Esophagus muscularis mucosa (tissue), 4 donors: ENCODE results near the gene TBC1D16. TPM values are rescaled to one million over a fixed set of nuclear protein-coding genes. Genes with fewer than 3 reads are reported as not detected.
A peak's percentile ranks its signal among the peaks of the same experiment; 100 is the strongest.

Source experiments
- DNase-seq: peaks from one replicate; pipeline ENCODE4 v3.0.0-alpha.2; 2017; ENCODE audit errors: extremely low spot score
- H3K27ac ChIP-seq, 4 donors: fragments of 200-600 bp; sonication (generic); replicated peaks in 1 of 4; 1 replicate in 3 of 4; 2 replicates in 1 of 4; pipeline ENCODE4 v1.5.1; 2016 to 2019; ENCODE audit warnings: mild to moderate bottlenecking in 1 of 4
- H3K27me3 ChIP-seq, 4 donors: fragments of 200-600 bp; sonication (generic); one replicate each; pipeline versions ENCODE4 v1.5.1 to v1.6.0; 2016 to 2019
- H3K36me3 ChIP-seq, 4 donors: fragments of 200-600 bp; sonication (generic); one replicate each; pipeline ENCODE4 v1.5.1; 2016 to 2019
- H3K4me1 ChIP-seq, 4 donors: fragments of 200-600 bp; sonication (generic); one replicate each; pipeline ENCODE4 v1.5.1; 2016 to 2019
- H3K4me3 ChIP-seq, 4 donors: fragments of 200-600 bp; sonication (generic); 1 replicate in 2 of 4; 2 replicates in 2 of 4; pipeline ENCODE4 v1.5.1; 2016 to 2019; ENCODE audit warnings: mild to moderate bottlenecking in 4 of 4, moderate library complexity in 1 of 4
- H3K9me3 ChIP-seq, 4 donors: fragments of 200-600 bp; sonication (generic); 1 replicate in 3 of 4; 2 replicates in 1 of 4; pipeline ENCODE4 v1.5.1; 2016 to 2019
- CTCF ChIP-seq, 3 experiments: fragments of 200-600 bp in 2 of 3; fragments of 450-650 bp in 1 of 3; sonication (generic) in 2 of 3; IDR thresholded peaks; one replicate each; pipeline ENCODE4 v1.5.1; 2017 to 2019; ENCODE audit warnings: antibody characterized with exemption in 3 of 3, mild to moderate bottlenecking in 2 of 3, moderate library complexity in 1 of 3
- EP300 ChIP-seq: sonication (generic); formaldehyde crosslinking; IDR thresholded peaks from one replicate; pipeline ENCODE4 v1.6.1; 2017; ENCODE audit warnings: antibody characterized with exemption
- POLR2A ChIP-seq: fragments of 450-650 bp; IDR thresholded peaks from one replicate; pipeline ENCODE4 v1.6.1; 2017; ENCODE audit warnings: antibody characterized with exemption, moderate library complexity, mild to moderate bottlenecking, low read depth
- POLR2AphosphoS5 ChIP-seq, 2 donors: sonication (generic); formaldehyde crosslinking; IDR thresholded peaks; one replicate each; pipeline ENCODE4 v1.6.1; 2017; ENCODE audit warnings: antibody characterized with exemption in 2 of 2
- WGBS: methylation state at CpG from one replicate; pipeline ENCODE4 v1.1.5; 2018; 5-methylcytosine and 5-hydroxymethylcytosine counted together
- intact Hi-C: fragments of 100-400 bp; cut with DNase I; formaldehyde crosslinking; loops from one replicate; pipeline ENCODE4 v1.15.1; 2023
- total RNA-seq, 4 donors: library from RNA; depleted of rRNA; stranded (reverse); fragments of >200 nt; gene quantifications; one replicate each; pipeline versions ENCODE4 v1.1.0 to v1.2.1, GENCODE V29; 2016

The TBC1D16 gene
- total RNA-seq, 4 donors from 2014 or later = 30.3 to 37.4 (median 33.2) TPM

DNA sequence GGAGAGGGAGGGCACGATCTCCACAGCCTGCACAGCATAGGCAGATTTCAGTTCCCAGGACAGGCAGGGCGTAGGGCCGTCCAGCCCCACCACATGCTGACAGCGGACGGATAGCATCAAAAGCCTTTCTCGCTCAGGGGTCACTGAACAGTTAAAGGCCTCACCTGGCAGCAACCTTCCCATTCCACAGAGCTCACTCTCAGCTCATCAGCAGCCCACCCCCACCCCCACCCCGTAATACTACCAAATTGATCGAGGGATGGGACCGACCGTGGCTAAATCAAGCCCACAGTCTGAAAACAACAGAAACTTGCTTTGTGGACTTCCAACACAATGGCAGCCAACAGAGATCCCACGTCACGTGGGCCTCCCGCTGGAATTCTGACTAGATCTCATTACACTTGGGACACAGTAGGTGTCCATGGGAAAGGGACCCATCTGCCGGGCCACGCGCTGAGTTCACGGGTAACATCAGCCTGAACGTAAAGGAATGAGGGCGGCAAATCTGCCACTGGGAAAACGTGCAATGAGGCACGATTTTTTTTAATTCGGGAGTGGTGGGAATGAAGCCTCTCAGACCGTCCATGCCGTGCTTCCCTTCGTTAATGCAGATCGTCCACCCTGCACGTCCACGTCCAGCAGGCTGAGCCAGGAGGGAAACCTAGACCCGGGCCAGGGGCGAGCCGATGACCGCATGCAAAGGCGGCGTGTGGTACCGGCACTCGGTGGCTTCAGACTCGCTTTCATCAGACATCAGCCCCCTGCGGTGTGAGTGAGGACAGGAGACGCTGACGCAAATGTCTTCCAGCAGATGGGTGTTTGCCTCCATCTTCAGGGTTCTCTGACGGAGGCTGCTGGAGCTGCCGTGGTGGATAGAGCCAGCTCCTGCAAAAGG is 92.1 kb downstream of the TBC1D16 start:
- no peaks in the 10 kb centered on the region for H3K27me3 ChIP-seq
- H3K4me1 ChIP-seq = no peaks in the 10 kb centered on the region
- no peak overlapping the region for H3K4me3 ChIP-seq
- no peak for TF ChIP-seq CTCF (IDR thresholded peaks at IDR 0.05)
- no peak for TF ChIP-seq POLR2AphosphoS5 (IDR thresholded peaks at IDR 0.05)
- no peak for TF ChIP-seq EP300
- no peak for TF ChIP-seq POLR2A
- no peak for DNase-seq
- 93% methylated on average over 41 of the region's 42 CpGs for WGBS
- H3K9me3 ChIP-seq = no peaks in the 10 kb centered on the region
- H3K36me3 ChIP-seq = peaks cover 22 to 98% (median 76%) of the 10 kb centered on the region in 4 donors
- H3K27ac ChIP-seq = no peak overlapping the region
- intact Hi-C loops = no loop called here

DNA sequence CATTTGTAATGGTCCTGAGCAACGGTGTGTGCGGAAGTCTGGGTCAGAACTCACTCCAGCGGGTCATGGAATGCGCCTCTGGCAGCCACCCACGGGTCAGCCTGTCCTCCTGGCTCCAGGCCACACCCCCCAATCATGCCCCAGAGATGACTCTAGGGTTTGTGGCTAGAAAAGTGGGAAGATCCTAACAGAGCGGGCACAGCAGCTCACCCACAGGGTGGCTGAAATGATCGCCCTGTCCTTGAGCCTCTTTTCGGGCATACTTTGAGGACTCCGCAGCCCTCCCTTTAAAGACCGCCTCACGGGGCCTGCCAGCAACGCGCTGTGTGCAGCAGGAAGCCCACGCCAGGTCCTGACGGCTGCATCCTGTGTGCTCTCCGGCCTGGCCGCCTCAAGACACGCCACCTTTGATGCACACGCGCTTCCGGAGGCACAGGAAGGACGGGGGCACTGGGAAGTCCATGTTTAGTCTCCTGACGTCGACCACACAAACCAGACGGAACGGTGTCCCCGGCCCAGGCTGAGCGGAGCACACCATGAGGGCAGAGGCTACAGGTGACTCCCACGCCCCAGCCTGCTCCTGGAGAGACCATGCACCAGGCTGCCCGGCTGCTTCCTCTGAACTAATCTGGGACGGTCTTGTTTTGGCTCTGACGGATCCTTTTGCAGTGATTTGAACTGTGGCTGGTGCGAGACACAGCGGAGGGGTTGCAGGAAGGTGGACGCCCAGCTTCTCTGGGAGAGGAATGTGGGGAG is 92.9 kb downstream of the TBC1D16 start:
- TF ChIP-seq POLR2A (no peak), POLR2AphosphoS5 (IDR thresholded peaks at IDR 0.05) (peak; percentile 12), EP300 (no peak)
- H3K4me3 ChIP-seq = no peak overlapping the region
- H3K9me3 ChIP-seq = no peaks in the 10 kb centered on the region
- H3K27me3 ChIP-seq = no peaks in the 10 kb centered on the region
- intact Hi-C loops = no loop called here
- H3K4me1 ChIP-seq = peaks cover 0 to under 1% (median 0%) of the 10 kb centered on the region in 4 donors
- H3K36me3 ChIP-seq = peaks cover 16 to 91% (median 69%) of the 10 kb centered on the region in 4 donors
- WGBS = 79% methylated on average over 18 of the region's 35 CpGs
- no peak overlapping the region for H3K27ac ChIP-seq
- DNase-seq = no peak

- Histone ChIP-seq H3K4me1 (peaks cover 0 to 8% (median 5%) of the 10 kb centered on the region in 4 donors), H3K27ac (no peak overlapping the region), H3K4me3 (no peak overlapping the region), H3K9me3 (no peaks in the 10 kb centered on the region), H3K27me3 (no peaks in the 10 kb centered on the region), H3K36me3 (peaks cover 16 to 84% (median 62%) of the 10 kb centered on the region in 4 donors)
- DNase-seq = no peak
- whole genome bisulfite sequencing = 90% methylated on average over 15 of the region's 22 CpGs
- intact Hi-C loops = no loop called here
- TF ChIP-seq EP300 = no peak
- no peak for TF ChIP-seq POLR2A
- TF ChIP-seq POLR2AphosphoS5 (IDR thresholded peaks at IDR 0.05) = no peak
These were observed 93.7 kb downstream of the TBC1D16 start for GRCh38 chr17:79942011-79942405.

DNA sequence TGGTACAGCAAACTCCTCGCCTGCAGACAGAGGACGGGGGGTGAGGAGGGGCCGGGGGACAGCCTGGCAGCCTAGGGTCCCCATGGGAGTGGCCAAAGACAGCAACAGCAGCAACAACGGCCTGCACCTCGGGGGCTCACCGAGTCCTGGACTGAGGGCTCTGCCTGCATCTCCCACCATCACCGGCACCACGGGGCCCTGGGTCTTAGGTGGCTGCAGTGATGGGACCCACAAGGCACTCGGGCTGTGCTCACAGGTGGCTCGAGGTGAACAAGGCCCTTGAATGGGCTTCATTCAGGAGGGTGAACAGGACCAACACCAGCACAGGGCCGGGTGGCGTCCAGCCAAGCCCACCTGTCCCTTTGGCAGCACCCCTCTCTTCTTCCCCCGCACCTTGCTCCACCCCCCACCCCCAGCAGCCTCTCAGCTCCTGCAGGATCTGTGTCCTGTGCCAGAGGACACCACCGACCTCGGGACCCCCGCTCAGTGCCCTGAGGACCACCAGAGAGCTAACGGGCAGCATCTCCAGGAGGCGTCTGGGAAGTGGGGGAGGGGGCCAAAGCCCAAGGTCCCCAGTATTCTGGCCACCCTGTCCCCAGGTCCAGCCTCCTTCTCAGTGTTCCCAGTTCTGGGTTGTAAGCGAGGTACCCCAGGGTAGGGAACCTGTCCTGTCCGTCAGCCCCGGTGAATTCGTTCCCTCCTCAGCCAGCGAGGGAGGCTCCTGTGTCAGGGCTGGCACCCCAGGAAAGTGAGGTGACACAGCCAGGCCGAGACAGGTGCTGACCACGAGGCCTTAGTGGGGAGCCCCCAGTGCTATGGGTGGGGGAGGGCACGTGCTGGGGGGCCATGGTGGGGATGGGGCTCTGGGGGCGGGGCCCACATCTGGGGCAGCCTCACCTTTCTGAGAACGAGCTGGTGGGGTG is 94.3 kb downstream of the TBC1D16 start:
- no peak for DNase-seq
- Histone ChIP-seq H3K9me3 (no peaks in the 10 kb centered on the region), H3K36me3 (peaks cover 16 to 77% (median 56%) of the 10 kb centered on the region in 4 donors), H3K4me3 (no peak overlapping the region), H3K27ac (no peak overlapping the region), H3K27me3 (no peaks in the 10 kb centered on the region), H3K4me1 (peaks cover 0 to 12% (median 8%) of the 10 kb centered on the region in 4 donors)
- 89% methylated on average over 12 of the region's 28 CpGs for WGBS
- TF ChIP-seq CTCF (IDR thresholded peaks at IDR 0.05) (no peak), POLR2A (no peak), EP300 (no peak), POLR2AphosphoS5 (IDR thresholded peaks at IDR 0.05) (no peak)
- intact Hi-C loops = no loop called here

- 96% methylated on average over 29 of the region's 31 CpGs for WGBS
- peaks cover 16 to 70% (median 53%) of the 10 kb centered on the region in 4 donors for H3K36me3 ChIP-seq
- no peak for DNase-seq
- no peaks in the 10 kb centered on the region for H3K9me3 ChIP-seq
- no peak overlapping the region for H3K4me3 ChIP-seq
- H3K27ac ChIP-seq = no peak overlapping the region
- no peak for TF ChIP-seq POLR2AphosphoS5 (IDR thresholded peaks at IDR 0.05)
- no peak for TF ChIP-seq POLR2A
- no peak for TF ChIP-seq EP300
- no peak for TF ChIP-seq CTCF (IDR thresholded peaks at IDR 0.05)
- H3K4me1 ChIP-seq = peaks cover 0 to 12% (median 8%) of the 10 kb centered on the region in 4 donors
- intact Hi-C loops = no loop called here
- H3K27me3 ChIP-seq = no peaks in the 10 kb centered on the region
These were observed 95.1 kb downstream of the TBC1D16 start for GRCh38 chr17:79940459-79941087.
